T-helper 17 cell (primary cell): ENCODE results near the gene FMNL1. TPM values are rescaled to one million over a fixed set of nuclear protein-coding genes. Genes with fewer than 3 reads are reported as not detected.
A peak's percentile ranks its signal among the peaks of the same experiment; 100 is the strongest.

Source experiments
- ATAC-seq: fragments of 150-1000 bp; cut with Tn5 transposase; 2 replicates; pipeline ENCODE4 v1.10.0; 2021; ENCODE audit warnings: mild to moderate bottlenecking, moderate library complexity
- DNase-seq, 3 donors: peaks; one replicate each; pipeline versions ENCODE4 v3.0.0 to v3.0.0-alpha.2; 2020 to 2021
- H3K9me3 ChIP-seq: one replicate; pipeline ENCODE4 v1.7.0; 2013; ENCODE audit warnings: low read length, mild to moderate bottlenecking; ENCODE audit not compliant: control insufficient read depth, poor library complexity, severe bottlenecking
- H3K27ac Mint-ChIP-seq: one replicate; pipeline ENCODE4 v1.8.0; 2022; ENCODE audit warnings: mild to moderate bottlenecking, moderate library complexity, mixed read lengths
- H3K27me3 Mint-ChIP-seq: one replicate; pipeline ENCODE4 v1.8.0; 2022; ENCODE audit warnings: mixed read lengths
- H3K36me3 Mint-ChIP-seq: one replicate; pipeline ENCODE4 v1.8.0; 2022; ENCODE audit warnings: low read depth, mixed read lengths
- H3K4me1 Mint-ChIP-seq: one replicate; pipeline ENCODE4 v1.8.0; 2022; ENCODE audit warnings: mild to moderate bottlenecking, mixed read lengths
- H3K4me3 Mint-ChIP-seq: one replicate; pipeline ENCODE4 v1.8.0; 2022; ENCODE audit warnings: mild to moderate bottlenecking, moderate library complexity, mixed read lengths
- total RNA-seq, 4 donors: library from RNA in 2 of 4; stranded (reverse) in 2 of 4; gene quantifications; one replicate each; pipeline ENCODE4 v1.2.3 and lab custom pipeline; 2022 to 2026

FMNL1 gene
- total RNA-seq (100 to 1,000 TPM; 509 to 550 TPM), total RNA-seq (lab: John Stamatoyannopoulos, UW) (298 to 369 reads per million in 2 donors)

GRCh38 chr17:45221081-45222013 is at the start of gene FMNL1:
Gene FMNL1 (plus strand): TSS chr17:45221885. CDS start chr17:45222125, 240 bp downstream.
- ATAC-seq (no peak), DNase-seq (peak; percentile 50 to 53 (median 52))
- Mint-ChIP-seq H3K4me3 (peak within 1 kb of the TSS; percentile 98), H3K27ac (peak within 1 kb of the TSS; percentile 100), H3K36me3 (peaks cover 11% of the 10 kb centered on the region), H3K4me1 (peaks cover 49% of the 10 kb centered on the region), H3K27me3 (no peaks in the 10 kb centered on the region)
- H3K9me3 ChIP-seq, result no peaks in the 10 kb centered on the region

- H3K9me3 ChIP-seq, result no peaks in the 10 kb centered on the region
- Mint-ChIP-seq H3K36me3 (no peaks in the 10 kb centered on the region), H3K27ac (no peak overlapping the region), H3K4me1 (peaks cover 9% of the 10 kb centered on the region), H3K27me3 (no peaks in the 10 kb centered on the region), H3K4me3 (no peak overlapping the region)
- no peak for ATAC-seq
- no peak for DNase-seq
Measured at GRCh38 chr17:45172232-45172540, 49.5 kb upstream of the FMNL1 start.

GRCh38 chr17:45172541-45173286 is 49.0 kb upstream of the FMNL1 start:
- H3K27ac Mint-ChIP-seq, result peak overlapping the region; percentile 68
- peaks cover 9% of the 10 kb centered on the region for H3K4me1 Mint-ChIP-seq
- DNase-seq (peak in 1 of 3 donors; percentile 19), ATAC-seq (peak; percentile 81)
- peak overlapping the region; percentile 55 for H3K4me3 Mint-ChIP-seq
- H3K9me3 ChIP-seq, result no peaks in the 10 kb centered on the region
- H3K27me3 Mint-ChIP-seq, result no peaks in the 10 kb centered on the region
- no peaks in the 10 kb centered on the region for H3K36me3 Mint-ChIP-seq

- ATAC-seq, result no peak
- no peak overlapping the region for H3K4me3 Mint-ChIP-seq
Measured at GRCh38 chr17:45175759-45176115, 45.9 kb upstream of the FMNL1 start.

GRCh38 chr17:45177563-45177962 is 44.1 kb upstream of the FMNL1 start:
- Mint-ChIP-seq H3K4me3 (no peak overlapping the region), H3K27ac (no peak overlapping the region), H3K27me3 (no peaks in the 10 kb centered on the region), H3K36me3 (no peaks in the 10 kb centered on the region), H3K4me1 (peaks cover 9% of the 10 kb centered on the region)
- DNase-seq, result no peak
- no peak for ATAC-seq
- no peaks in the 10 kb centered on the region for H3K9me3 ChIP-seq

More at GRCh38 chr17:45175759-45176115, 45.9 kb upstream of the FMNL1 start:
- no peak for DNase-seq
- H3K27ac Mint-ChIP-seq, result peak overlapping the region; percentile 21
- no peaks in the 10 kb centered on the region for H3K36me3 Mint-ChIP-seq
- H3K27me3 Mint-ChIP-seq, result no peaks in the 10 kb centered on the region
- H3K4me1 Mint-ChIP-seq, result peaks cover 9% of the 10 kb centered on the region
- H3K9me3 ChIP-seq, result no peaks in the 10 kb centered on the region

GRCh38 chr17:45184144-45184543 is 37.5 kb upstream of the FMNL1 start:
- Mint-ChIP-seq H3K4me3 (no peak overlapping the region), H3K36me3 (no peaks in the 10 kb centered on the region), H3K27me3 (no peaks in the 10 kb centered on the region), H3K4me1 (no peaks in the 10 kb centered on the region), H3K27ac (no peak overlapping the region)
- ATAC-seq, result no peak
- no peaks in the 10 kb centered on the region for H3K9me3 ChIP-seq
- no peak for DNase-seq

- DNase-seq, result no peak
- Mint-ChIP-seq H3K27me3 (no peaks in the 10 kb centered on the region), H3K27ac (no peak overlapping the region), H3K36me3 (no peaks in the 10 kb centered on the region), H3K4me3 (no peak overlapping the region), H3K4me1 (no peaks in the 10 kb centered on the region)
- ATAC-seq, result no peak
- no peaks in the 10 kb centered on the region for H3K9me3 ChIP-seq
Measured at GRCh38 chr17:45186801-45187354, 34.8 kb upstream of the FMNL1 start.

- no peaks in the 10 kb centered on the region for H3K36me3 Mint-ChIP-seq
- DNase-seq (no peak), ATAC-seq (no peak)
- no peaks in the 10 kb centered on the region for H3K9me3 ChIP-seq
- no peaks in the 10 kb centered on the region for H3K27me3 Mint-ChIP-seq
- no peak overlapping the region for H3K27ac Mint-ChIP-seq
- no peaks in the 10 kb centered on the region for H3K4me1 Mint-ChIP-seq
- H3K4me3 Mint-ChIP-seq, result no peak overlapping the region
Measured at GRCh38 chr17:45189009-45189408, 32.7 kb upstream of the FMNL1 start.

GRCh38 chr17:45190503-45191255 is 31.0 kb upstream of the FMNL1 start:
- no peak for DNase-seq
- no peaks in the 10 kb centered on the region for H3K4me1 Mint-ChIP-seq
- no peak overlapping the region for H3K4me3 Mint-ChIP-seq
- no peak overlapping the region for H3K27ac Mint-ChIP-seq
- no peaks in the 10 kb centered on the region for H3K27me3 Mint-ChIP-seq
- no peaks in the 10 kb centered on the region for H3K36me3 Mint-ChIP-seq
- ATAC-seq, result no peak
- no peaks in the 10 kb centered on the region for H3K9me3 ChIP-seq

GRCh38 chr17:45195424-45195823 is 26.3 kb upstream of the FMNL1 start:
- Mint-ChIP-seq H3K27ac (no peak overlapping the region), H3K4me3 (no peak overlapping the region)
- ATAC-seq, result no peak

GRCh38 chr17:45197108-45197507 is 24.6 kb upstream of the FMNL1 start:
- H3K4me3 Mint-ChIP-seq, result no peak overlapping the region
- H3K27me3 Mint-ChIP-seq, result no peaks in the 10 kb centered on the region

More at GRCh38 chr17:45195424-45195823, 26.3 kb upstream of the FMNL1 start:
- H3K27me3 Mint-ChIP-seq, result no peaks in the 10 kb centered on the region
- H3K36me3 Mint-ChIP-seq, result no peaks in the 10 kb centered on the region
- H3K9me3 ChIP-seq, result no peaks in the 10 kb centered on the region
- no peak for DNase-seq
- no peaks in the 10 kb centered on the region for H3K4me1 Mint-ChIP-seq

GRCh38 chr17:45197555-45198334 is 23.9 kb upstream of the FMNL1 start:
- no peaks in the 10 kb centered on the region for H3K4me1 Mint-ChIP-seq
- DNase-seq, result peak; percentile 75 to 92 (median 84)
- H3K9me3 ChIP-seq, result no peaks in the 10 kb centered on the region
- no peak overlapping the region for H3K27ac Mint-ChIP-seq
- no peaks in the 10 kb centered on the region for H3K36me3 Mint-ChIP-seq
- H3K27me3 Mint-ChIP-seq, result no peaks in the 10 kb centered on the region
- H3K4me3 Mint-ChIP-seq, result no peak overlapping the region
- peak; percentile 100 for ATAC-seq

More at GRCh38 chr17:45197108-45197507, 24.6 kb upstream of the FMNL1 start:
- Mint-ChIP-seq H3K27ac (no peak overlapping the region), H3K36me3 (no peaks in the 10 kb centered on the region), H3K4me1 (no peaks in the 10 kb centered on the region)
- H3K9me3 ChIP-seq, result no peaks in the 10 kb centered on the region
- ATAC-seq, result no peak
- no peak for DNase-seq
